NK-92 treated with Interleukin-12 subunit alpha and Interleukin-12 subunit beta, amount 100 ng/mL, for 24 hours (cell line): ENCODE measurements around the gene NAV1.
"Not testable (repeated sequence)": the region's sequence is repeated elsewhere in the genome, so short reads cannot be mapped to it uniquely, and the experiment has no call there.

ENCODE experiments used
- DNase-seq: peaks from one replicate; lab custom pipeline; 2025; lab: John Stamatoyannopoulos, UW

Gene NAV1

DNA sequence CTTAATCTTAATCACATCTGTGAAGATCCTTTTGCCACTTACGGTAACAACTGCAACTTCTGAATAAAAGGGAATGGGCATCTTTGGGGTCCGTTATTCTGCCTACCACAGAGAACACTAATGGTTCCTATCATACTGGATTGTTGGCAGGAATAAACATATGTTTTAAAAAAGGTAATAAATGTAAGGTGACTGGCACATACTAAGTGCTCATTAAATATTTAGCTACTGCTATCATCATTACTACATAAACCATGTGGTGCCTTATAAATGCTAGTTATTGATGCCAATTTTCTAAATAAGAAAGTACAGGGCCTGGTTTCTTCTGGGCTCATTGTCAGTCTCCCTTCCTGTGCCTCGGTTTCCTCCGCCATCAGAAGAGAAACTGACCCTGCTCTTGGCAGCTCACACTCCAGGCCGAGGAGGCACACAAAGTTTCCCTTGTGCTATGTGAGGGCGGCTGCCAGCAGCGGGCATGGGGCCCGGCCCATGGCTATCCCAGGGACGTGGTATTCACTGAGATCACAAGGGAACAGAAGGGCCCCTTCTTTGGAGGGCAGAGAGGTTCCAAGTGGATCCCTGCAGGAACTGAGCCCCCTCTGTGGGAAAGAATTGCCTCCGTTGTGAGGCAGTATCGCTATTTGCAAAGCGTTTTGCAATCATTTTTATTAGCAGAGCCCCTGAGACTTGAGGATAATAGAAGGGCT, 26.2 kb downstream of the NAV1 start:
- no peak for DNase-seq

DNA sequence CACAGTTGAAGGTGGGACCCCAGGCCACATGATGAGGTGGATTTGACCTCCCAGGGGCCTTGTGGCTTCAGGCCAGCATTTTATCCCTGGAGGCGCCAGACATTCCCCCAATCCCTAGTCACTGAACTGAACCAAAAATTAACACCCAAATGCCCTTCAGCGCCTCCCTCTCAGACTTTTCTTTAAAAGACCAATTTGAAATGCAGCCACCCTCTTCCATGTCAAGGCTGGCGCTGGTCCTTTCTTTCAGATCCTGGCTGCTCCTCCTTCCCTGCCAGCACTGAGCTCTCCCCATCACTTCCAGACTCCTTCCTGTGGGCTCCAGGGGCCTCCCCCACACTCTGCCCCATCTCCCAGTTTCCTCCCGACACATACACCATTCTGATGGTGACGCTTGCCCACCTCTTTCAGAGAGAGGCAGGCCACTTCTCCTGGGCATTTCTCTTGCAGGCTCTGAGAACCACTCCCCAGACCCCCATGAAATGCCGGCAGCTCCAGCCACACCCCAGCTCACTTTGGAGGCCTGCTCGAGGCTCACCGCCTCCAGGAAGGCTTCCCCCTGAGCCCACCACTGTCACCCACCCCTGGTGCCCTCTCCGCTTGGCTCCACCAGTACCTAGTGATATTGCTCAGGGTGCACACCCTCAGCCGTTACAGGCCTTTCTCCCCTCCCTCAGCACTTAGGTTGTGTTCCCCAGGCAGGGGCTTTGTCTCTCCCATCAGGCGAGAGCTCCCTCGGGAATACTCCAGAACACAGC, 27.0 kb downstream of the NAV1 start:
- no peak for DNase-seq

DNA sequence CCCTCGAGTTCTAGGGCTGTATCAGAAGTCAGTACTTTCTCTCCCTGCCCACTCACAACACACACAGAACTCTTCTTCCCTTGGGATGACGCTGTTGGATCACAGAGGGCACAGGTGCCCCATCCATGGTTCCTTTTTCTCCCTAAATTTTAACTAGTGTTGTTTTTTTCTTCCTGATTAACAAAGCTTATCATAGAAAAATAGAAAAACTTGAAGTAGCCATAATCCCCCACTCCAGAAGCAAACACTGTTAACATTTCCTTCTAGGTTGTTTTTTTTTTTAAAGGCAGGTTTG, 27.5 kb downstream of the NAV1 start:
- no peak for DNase-seq

DNA sequence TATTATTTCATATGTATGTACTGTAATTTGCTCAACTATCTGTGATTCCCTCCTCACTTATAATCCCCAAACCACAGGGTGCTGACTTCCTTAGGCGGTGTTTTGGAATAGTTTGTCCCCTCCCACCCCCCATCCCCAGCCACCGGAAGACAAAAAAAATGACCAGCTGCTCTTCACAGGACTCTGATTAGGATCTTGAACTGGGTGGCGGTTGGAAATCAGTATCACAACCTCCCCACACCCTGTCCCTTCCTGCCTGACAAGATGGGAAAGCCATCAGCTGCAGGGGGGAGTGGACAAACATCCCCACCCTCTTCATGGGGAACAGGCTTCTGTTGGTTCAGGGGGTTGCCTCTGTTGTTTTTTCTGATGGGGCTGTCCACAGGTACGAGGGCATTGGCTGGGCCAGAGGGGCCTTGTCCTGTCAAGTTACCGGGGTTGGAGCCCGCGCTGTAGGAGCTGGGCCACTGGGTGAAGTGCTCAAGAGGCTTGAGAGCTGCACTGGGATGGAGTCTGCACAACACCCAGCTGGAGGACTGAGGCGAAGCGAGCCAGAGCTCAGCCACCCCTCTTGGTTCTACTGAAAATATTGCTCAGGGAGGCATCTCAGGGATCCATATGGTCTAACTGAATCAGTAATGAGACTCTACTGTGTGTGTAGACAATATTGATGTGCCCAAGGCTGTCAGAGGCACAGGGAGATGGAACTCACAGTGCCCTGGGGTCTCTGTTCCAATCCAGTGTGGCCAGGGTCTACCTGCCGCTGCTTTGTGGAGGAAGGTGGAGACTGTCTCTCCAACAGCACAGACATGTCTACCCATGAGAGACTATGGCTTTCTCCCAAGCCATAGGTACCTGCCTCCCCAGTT, 28.2 kb downstream of the NAV1 start:
- DNase-seq: no peak

DNA sequence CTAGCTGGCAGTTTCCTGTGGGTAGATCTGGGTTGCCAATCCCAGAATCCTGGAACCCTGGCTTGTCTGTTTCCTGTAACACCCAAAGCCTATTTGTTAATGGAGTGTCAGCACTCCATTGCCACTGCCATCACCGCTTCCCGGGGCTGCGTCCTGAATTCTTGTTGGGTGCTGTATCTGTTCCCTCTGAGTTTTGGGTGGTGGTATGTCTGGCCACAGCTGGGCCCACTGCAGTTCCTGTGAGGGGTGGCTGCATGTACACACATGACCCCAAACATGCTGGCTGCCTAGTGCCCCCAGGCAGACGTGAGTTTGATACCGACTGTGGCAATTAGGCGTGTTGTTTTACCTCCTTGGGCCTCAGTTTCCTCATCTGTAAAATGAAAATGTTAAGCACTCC, 29.3 kb downstream of the NAV1 start:
- no peak for DNase-seq

DNA sequence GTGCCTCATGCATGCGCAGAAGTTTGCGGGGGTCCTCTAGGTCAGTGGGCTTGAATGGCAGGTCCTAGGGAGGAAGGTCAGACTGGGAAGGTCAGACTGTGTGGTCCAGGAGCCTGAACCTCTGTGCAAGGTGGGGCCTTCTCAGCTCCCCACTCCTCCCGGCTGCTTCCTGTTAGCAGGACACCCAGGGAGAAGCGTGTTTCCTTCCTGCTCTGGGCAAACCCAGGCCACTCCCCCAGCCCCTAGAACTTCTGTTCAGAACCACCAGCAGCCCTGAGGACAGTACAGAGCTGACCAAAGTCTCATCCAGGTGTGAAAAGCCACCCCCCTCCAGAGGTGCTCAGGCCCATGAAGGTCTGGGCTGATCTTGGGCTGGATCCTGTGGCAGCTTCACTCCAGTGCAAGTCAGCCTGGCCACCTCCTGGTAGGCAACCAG, 29.9 kb downstream of the NAV1 start:
- no peak for DNase-seq

DNA sequence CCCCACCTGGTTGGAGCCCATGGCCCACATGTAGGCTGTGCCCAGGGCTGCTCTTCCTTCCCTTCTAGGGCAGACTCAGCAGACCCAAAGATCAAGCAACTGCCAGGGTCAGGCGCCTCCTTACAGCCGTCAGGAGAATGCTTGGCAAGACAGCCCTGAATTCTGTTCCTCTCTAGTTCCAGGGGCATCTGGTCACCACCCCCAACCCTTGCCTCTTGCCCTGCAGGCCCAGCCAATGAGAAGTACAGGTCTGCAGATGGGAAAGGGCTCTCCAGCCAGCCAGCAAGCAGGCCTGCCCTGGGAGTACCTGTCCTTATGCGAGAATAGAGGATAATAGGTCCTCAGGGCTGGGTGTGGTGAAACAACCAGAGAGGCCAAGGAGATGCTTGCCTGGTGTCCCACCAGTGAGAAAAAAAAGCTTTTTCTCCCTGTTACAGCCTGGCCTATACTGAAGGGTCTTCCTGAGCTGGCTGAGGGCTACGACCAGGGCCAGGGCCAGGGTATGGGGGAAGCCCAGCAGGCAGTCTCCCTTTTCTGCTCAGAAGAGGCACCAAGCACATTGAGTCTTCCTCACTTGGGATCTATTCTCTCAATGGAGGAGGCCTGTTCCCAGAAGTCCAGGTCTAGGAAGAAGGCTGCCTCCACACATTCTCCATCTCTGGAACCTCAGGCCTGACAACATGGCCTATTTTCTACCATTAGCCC, 31.4 kb downstream of the NAV1 start:
- DNase-seq: no peak

DNA sequence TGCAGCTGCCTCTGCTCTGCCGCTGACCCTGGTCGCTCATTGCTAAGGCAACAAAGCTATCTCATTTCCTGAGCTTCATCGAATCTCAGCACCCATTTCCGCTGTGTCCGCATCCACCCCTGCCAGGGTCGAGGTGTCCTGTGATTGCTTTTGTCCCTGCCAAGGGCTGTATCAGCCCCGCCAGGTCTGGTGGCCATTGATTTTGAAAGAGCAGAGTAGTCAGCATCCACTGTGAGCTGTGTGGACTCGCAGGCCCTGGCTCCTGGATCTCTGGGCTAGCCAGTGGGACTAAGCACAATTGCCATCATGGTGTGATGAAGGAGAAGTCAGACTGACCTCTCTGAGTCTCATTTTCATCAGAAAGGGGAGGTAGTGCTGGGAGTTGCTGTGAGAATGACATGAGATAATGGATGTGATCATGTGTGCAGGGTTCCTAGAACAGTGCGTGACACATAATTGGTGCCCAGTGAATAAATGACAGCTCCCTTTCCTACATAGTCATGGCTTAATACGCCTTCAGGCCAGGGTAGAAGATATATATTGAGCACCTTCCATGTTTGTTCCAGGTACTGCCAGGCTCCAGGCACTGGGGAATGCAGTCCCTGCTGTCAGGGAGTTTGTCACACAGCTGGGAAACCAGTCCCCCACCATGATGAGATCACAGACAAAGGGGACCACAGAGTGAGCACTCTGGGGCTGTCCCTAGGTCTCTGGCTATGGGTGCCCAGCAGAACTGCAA, 32.1 kb downstream of the NAV1 start:
- no peak for DNase-seq

DNA sequence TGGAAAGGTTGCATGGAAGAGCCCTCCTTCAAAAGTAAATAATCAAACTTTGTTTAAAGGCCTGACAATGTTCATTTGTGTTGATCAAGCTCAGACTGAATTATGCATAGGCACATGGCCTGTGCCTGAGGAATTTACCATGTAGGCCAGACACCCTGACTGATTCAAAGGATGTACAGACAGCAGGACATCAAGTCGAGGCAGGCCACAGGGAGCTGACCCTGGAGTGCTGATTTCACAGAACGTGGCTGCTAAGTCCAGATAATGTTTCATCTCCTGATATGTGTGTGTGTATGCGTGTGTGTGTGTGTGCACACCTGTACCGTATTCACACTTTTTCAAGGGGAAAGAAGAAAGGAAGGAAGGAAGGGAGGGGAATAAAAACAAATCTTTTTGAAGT, 34.1 kb downstream of the NAV1 start:
- no peak for DNase-seq

DNA sequence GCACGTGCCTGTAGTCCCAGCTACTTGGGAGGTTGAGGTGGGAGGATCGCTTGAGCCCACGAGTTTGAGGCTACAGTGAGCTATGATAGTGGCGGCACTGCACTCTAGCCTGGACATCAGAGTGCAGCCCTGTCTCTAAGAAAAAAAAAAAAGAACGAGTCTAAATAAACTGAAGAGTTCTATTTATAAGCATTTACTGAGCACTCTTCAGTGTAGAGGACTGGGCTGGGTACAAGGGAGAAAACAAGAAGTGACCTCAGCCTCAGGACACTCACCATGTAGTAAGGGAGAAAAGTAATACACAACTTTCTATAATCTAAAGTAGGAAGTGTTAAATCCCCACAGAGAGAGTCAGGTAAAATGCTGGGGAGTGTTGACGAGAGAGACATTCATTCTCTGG, 35.0 kb downstream of the NAV1 start:
- no peak for DNase-seq

DNA sequence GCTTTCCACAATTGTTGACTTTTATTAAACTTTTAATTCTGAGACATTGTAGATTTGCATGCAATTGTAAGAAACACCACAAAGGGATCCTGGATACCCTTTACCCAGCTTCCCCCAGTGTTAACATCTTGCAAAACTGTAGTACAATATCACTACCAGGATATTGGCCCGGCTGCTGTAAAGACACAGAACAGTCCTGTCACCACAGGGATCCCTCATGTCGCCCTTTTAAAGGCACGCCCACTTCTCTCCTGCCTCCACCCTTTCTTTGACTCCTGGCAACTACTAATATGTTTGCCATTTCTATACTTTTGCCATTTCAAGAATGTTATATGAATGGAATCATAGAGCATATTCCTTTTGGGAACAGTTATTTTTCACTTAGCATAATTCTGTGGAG, 37.0 kb downstream of the NAV1 start:
- no peak for DNase-seq

DNA sequence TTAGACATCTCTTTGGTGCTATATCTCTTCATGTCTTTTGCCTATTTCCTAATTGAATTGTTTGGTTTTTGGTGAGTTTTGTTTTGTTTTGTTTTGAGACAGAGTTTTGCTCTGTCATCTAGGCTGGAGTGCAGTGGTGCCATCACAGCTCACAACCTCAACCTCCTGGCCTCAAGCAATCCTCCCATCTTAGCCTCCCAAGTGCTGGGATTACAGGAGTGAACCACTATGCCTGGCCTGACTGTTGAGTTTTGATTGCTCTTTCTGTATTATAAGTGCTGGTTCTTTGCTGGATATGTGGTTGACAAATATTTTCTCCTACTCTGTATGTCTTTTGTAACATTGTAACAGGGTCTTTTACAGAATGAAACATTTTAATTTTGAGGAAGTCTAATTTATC, 38.0 kb downstream of the NAV1 start:
- no peak for DNase-seq

DNA sequence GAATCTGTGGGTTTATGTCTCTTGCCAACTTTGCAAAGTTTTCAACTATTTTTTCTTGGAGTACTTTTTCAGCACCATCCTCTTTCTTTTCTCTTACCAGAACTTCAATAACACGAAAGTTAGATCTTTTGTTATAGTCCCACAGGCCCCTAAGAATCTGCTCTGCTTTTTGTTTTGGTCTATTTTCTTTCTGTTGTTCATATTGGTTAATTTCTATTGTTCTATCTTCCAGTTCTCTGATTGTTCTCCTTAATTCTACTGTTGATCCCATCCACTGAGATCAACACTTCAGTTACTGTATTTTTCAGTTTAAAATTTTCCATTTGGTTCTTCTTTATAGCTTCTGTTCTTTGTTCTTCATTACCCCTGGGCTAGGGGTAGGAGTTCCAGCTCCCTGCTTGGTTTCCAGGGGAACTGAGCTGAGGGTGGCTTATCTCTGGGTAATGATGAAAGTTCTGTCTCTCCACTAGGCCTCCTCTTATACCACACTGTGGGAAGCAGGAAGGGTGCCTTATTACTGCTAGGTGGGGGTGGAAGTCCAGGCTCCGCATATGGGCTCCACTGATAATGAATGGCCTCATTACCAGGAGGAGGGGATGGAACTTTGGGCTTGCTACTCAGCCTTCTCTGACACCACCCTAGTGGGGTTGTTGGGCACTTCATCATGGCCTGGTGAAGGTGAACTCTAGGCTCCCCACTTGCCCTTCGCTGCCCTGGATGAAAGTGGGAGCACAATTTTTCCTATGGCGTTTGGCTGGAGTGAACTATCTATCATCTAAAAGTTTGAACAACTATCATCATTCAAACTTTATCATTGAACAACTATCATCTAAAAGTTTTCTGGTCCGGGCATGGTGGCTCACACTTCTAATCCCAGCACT, 39.3 kb downstream of the NAV1 start:
- DNase-seq: no peak

DNA sequence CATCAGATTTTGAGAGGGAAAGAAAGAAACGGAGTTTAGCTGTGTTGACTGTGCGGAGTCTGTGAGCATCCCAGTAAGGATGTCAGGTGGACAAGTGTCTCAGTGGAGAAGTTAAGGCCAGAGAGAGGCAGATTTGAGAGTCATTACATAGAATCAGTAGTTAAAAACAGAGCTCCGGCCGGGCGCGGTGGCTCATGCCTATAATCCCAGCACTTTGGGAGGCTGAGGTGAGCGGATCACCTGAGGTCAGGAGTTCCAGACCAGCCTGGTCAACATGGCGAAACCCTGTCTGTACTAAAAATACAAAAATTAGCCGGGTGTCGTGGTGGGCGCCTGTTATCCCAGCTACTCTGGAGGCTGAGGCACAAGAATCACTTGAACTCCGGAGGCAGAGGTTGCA, 42.4 kb downstream of the NAV1 start:
- DNase-seq: not testable (repeated sequence)

DNA sequence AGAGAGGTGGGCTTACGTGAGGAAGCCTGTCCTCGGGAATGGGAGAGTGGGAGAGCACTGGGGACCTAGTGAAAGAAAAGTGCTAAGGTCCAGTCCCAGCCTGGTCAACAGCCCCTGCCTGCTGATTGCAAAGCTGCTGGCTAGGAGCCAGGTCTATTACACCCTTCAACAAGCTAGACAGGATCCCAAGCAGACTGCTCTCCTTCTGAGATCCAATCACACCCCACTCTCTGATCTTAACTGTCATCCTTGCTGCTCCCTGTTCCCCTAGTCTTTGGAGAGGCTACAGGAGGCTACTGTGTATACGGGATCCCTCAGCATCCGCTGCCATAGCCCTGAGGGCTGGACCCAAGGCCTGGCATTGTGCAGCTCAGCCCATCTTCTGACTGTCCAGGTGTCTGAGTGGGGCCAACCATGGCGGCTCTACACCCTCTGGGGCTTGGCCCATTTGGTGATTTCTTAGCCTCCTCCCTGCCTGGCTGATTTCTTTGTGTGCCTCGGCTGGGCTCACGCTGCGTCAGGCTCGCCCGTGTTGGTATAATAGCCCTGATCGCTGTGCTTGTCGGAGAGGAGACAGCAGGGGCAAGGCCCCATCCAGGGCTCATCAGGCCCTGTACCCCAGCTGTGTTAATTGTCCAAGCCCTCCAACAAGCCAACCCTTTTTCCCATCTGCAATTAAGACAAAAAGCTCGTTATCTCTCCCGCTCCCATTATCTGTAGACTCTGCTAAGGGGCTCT, 43.9 kb downstream of the NAV1 start:
- no peak for DNase-seq

DNA sequence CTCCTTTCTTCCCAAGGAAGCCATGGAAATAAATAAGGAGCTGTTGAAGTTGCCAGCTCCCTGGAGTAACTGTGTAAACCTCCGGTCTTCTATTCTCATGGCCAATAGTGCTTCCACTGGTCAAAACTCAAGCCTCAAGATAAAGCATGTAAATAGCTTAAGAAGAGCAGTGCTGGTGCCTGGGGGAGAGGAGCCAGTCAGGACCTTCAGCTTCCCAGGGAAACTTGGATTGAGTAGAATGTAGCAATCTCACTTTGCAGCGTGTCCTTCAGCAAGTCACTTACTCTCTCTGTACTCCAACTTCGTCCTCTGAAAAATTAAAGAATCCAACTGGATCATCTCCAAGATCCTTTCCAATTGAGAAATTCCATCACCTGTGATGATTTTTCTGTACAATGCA, 44.7 kb downstream of the NAV1 start:
- DNase-seq: no peak

DNA sequence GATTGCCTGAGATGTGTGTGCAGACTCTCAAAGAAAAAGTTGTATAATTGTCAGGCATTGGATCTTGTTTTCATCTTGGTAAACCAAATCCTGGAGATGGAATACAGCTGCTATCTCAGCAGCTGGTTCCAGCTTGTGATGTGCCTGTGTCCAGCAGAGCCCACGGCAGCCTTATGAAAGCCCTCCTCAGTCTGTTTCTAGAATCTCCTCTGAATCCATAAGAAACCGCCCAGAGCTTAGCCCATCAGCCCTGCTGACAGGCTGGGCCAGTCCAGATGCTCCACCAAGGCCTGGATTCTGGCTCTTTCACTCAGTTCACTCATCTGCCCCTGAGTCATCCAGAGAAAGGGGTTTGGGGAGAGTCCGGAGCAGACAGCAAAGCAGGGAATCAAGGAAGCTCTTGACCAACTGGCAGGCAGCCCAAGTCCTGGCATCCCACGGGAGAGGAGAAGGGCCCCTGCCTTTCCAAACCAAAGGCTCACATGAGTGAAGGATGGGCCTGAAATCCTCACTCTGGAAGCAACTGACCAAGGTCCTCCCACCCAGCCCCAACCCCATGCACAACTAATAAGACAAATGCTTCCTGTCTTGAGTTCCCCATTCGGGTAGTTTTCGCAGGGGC, 45.7 kb downstream of the NAV1 start:
- no peak for DNase-seq

DNA sequence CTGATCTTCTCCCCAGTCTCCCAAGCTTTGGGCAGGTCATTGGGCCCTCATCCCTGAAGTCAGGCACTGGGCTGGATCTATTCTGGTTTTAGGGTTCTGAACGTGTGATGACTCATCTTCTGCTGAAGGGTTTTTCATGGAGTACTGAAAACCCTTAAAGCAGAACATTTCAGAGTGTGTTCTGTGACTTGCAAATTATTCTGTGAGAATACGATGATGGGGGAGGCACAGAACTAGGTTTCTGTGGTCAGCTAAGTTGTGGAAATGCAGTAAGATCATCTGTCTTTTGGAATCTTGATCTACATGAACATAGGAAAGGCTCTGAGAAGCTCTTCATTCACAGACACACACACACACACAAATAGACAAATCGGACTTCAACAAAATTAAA, 46.2 kb downstream of the NAV1 start:
- no peak for DNase-seq

DNA sequence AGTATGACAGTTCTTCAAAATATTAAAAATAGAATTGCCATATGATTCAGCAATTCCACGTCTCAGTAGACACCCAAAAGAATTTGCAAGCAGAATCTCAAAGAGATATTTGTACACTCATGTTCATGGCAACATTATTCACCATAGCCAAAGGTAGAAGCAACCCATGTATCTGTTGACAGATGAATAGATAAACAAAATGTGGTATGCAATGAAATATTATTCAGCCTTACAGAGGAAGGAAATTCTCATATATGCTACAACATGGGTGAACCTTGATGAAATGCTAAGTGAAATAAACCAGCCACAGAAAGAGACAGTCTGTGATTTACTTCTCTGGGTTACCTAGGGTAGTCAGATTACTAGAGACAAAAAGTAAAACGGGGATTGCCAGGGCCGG, 47.0 kb downstream of the NAV1 start:
- no peak for DNase-seq

DNA sequence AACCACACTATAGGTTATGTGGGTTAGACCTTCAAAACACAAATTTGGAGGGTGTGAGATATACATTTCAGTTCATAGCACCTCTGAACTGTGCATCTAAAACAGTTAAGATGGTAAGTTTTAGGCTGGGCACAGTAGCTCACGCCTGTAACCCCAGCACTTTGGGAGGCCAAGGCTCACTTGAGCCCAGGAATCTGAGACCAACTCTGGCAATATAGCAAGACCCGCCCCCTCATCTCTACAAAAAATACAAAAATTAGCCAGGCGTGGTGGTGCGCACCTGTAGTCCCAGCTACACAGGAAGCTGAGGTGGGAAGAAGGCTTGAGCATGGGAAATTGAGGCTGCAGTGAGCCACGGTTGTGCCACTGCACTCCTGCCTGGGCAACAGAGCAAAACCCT, 47.9 kb downstream of the NAV1 start:
- DNase-seq: no peak
